Fibroblast of lung (primary cell): ENCODE data around the gene TIAM2. TPM values are rescaled to one million over a fixed set of nuclear protein-coding genes. Genes with fewer than 3 reads are reported as not detected.

Source experiments
- DNase-seq, 2 donors: peaks; one replicate each; pipeline versions ENCODE4 v3.0.0 to v3.0.0-alpha.2; 2010; ENCODE audit warnings: low read depth in 2 of 2
- H2AFZ ChIP-seq: 2 replicates; pipeline ENCODE4 v1.5.1; 2012; ENCODE audit warnings: low read length, control low read depth, inconsistent platforms
- H3K27ac ChIP-seq: 2 replicates; pipeline ENCODE4 v1.5.1; 2011; ENCODE audit warnings: low read length, control low read depth; ENCODE audit not compliant: insufficient read depth
- H3K27me3 ChIP-seq: 2 replicates; pipeline ENCODE4 v1.5.1; 2011; ENCODE audit warnings: mild to moderate bottlenecking, low read length; ENCODE audit not compliant: control insufficient read depth, insufficient read depth
- H3K36me3 ChIP-seq: 2 replicates; pipeline ENCODE4 v1.5.1; 2011; ENCODE audit warnings: low read length; ENCODE audit not compliant: control insufficient read depth, insufficient read depth
- H3K4me1 ChIP-seq: 2 replicates; pipeline ENCODE4 v1.5.1; 2011; ENCODE audit warnings: low read length; ENCODE audit not compliant: control insufficient read depth, insufficient read depth; ENCODE audit errors: extremely low read depth
- H3K4me2 ChIP-seq: 2 replicates; pipeline ENCODE4 v1.5.1; 2011; ENCODE audit warnings: low read length, control low read depth; ENCODE audit not compliant: insufficient read depth; ENCODE audit errors: extremely low read depth
- H3K4me3 ChIP-seq, 4 experiments: fragments of 200-600 bp in 1 of 4; sonication (generic) in 1 of 4; replicated peaks in 1 of 4; 2 replicates each; pipeline ENCODE4 v1.5.1; 2011 to 2016; ENCODE audit warnings: low read length in 4 of 4, low read depth in 3 of 4, mild to moderate bottlenecking in 3 of 4, control low read depth in 2 of 4, inconsistent platforms in 1 of 4, mixed read lengths in 1 of 4; ENCODE audit not compliant: insufficient read depth in 1 of 4; ENCODE audit errors: control extremely low read depth in 1 of 4
- H3K79me2 ChIP-seq: 2 replicates; pipeline ENCODE4 v1.5.1; 2012; ENCODE audit warnings: mild to moderate bottlenecking, low read length, inconsistent platforms; ENCODE audit not compliant: control insufficient read depth, insufficient read depth
- H3K9ac ChIP-seq: 2 replicates; pipeline ENCODE4 v1.5.1; 2011; ENCODE audit warnings: mild to moderate bottlenecking, low read length, control low read depth; ENCODE audit not compliant: insufficient read depth
- H3K9me3 ChIP-seq: 2 replicates; pipeline ENCODE4 v1.5.1; 2012; ENCODE audit warnings: low read depth, low read length; ENCODE audit not compliant: control insufficient read depth, insufficient read depth
- H4K20me1 ChIP-seq: 2 replicates; pipeline ENCODE4 v1.5.1; 2011; ENCODE audit warnings: low read length; ENCODE audit not compliant: control insufficient read depth, insufficient read depth; ENCODE audit errors: extremely low read depth
- CTCF ChIP-seq, 2 donors: IDR thresholded peaks in 1 of 2; conservative IDR thresholded peaks in 1 of 2; 1 replicate in 1 of 2; 2 replicates in 1 of 2; pipeline ENCODE4 v1.5.1; 2011 to 2012; ENCODE audit warnings: low read length in 2 of 2, control low read depth in 1 of 2, inconsistent platforms in 1 of 2, low read depth in 1 of 2, mild to moderate bottlenecking in 1 of 2
- EZH2 ChIP-seq: IDR thresholded peaks from 2 replicates; pipeline ENCODE4 v1.5.1; 2012; ENCODE audit warnings: low read length, control low read depth, mild to moderate bottlenecking; ENCODE audit errors: missing control alignments
- polyA plus RNA-seq, 2 donors: library from polyadenylated mRNA; depleted of rRNA in 1 of 2; stranded (reverse) in 1 of 2; unstranded in 1 of 2; fragments of >200 nt; gene quantifications; 2 replicates each; pipeline ENCODE4 v1.2.1, GENCODE V29; 2011 to 2012; ENCODE audit warnings: missing spikeins in 1 of 2
- total RNA-seq: library from RNA; depleted of rRNA; stranded (reverse); fragments of >200 nt; gene quantifications from 2 replicates; pipeline ENCODE4 v1.2.1, GENCODE V29; 2014

The TIAM2 gene
- total and polyA plus RNA-seq, 2 donors (not counting 1 experiment from before 2014, with no cell fraction given): 6.2 to 11.2 TPM

- H3K79me2 ChIP-seq: no peaks in the 10 kb centered on the region
- DNase-seq: peak; percentile 72 to 80
- peak overlapping the region; percentile 13 for H3K9ac ChIP-seq
- H3K4me3 ChIP-seq: no peak overlapping the region
- H3K4me1 ChIP-seq: peaks cover 8% of the 10 kb centered on the region
- H3K4me2 ChIP-seq: no peak overlapping the region
- H2AFZ ChIP-seq: no peak overlapping the region
- peaks cover 4% of the 10 kb centered on the region for H3K36me3 ChIP-seq
- no peaks in the 10 kb centered on the region for H3K27me3 ChIP-seq
- H4K20me1 ChIP-seq: no peaks in the 10 kb centered on the region
- peak; percentile 84 to 92 for TF ChIP-seq CTCF (conservative IDR thresholded peaks at IDR 0.05 in 1 of 2, IDR thresholded peaks at IDR 0.05 in 1 of 2; ENCODE audit: low read depth in 1 of 2, low read length in 2 of 2)
- TF ChIP-seq EZH2: no peak
- no peaks in the 10 kb centered on the region for H3K9me3 ChIP-seq
- peak overlapping the region; percentile 70 for H3K27ac ChIP-seq
Observed at GRCh38 chr6:155248008-155249001, 253.2 kb downstream of the TIAM2 start.

- no peak for DNase-seq
- H2AFZ ChIP-seq: no peak overlapping the region
- no peaks in the 10 kb centered on the region for H3K79me2 ChIP-seq
- no peaks in the 10 kb centered on the region for H3K27me3 ChIP-seq
- no peak overlapping the region for H3K4me3 ChIP-seq
- peaks cover 13% of the 10 kb centered on the region for H3K36me3 ChIP-seq
- no peak overlapping the region for H3K9ac ChIP-seq
- no peak overlapping the region for H3K4me2 ChIP-seq
- no peaks in the 10 kb centered on the region for H3K9me3 ChIP-seq
- H4K20me1 ChIP-seq: no peaks in the 10 kb centered on the region
- no peak overlapping the region for H3K27ac ChIP-seq
- peaks cover 8% of the 10 kb centered on the region for H3K4me1 ChIP-seq
- TF ChIP-seq CTCF (conservative IDR thresholded peaks at IDR 0.05 in 1 of 2, IDR thresholded peaks at IDR 0.05 in 1 of 2; ENCODE audit: low read depth in 1 of 2, low read length in 2 of 2): no peak
- TF ChIP-seq EZH2: no peak
Observed at GRCh38 chr6:155250701-155251381, 255.7 kb downstream of the TIAM2 start.

GRCh38 chr6:155252581-155252980 lies 257.5 kb downstream of the TIAM2 start:
- H3K4me2 ChIP-seq: no peak overlapping the region
- H3K27ac ChIP-seq: no peak overlapping the region
- no peaks in the 10 kb centered on the region for H4K20me1 ChIP-seq
- DNase-seq: no peak
- no peaks in the 10 kb centered on the region for H3K27me3 ChIP-seq
- H3K36me3 ChIP-seq: peaks cover 17% of the 10 kb centered on the region
- no peaks in the 10 kb centered on the region for H3K9me3 ChIP-seq
- H2AFZ ChIP-seq: no peak overlapping the region
- TF ChIP-seq EZH2: no peak
- TF ChIP-seq CTCF (conservative IDR thresholded peaks at IDR 0.05 in 1 of 2, IDR thresholded peaks at IDR 0.05 in 1 of 2; ENCODE audit: low read depth in 1 of 2, low read length in 2 of 2): no peak
- H3K79me2 ChIP-seq: no peaks in the 10 kb centered on the region
- peaks cover 7% of the 10 kb centered on the region for H3K4me1 ChIP-seq
- H3K9ac ChIP-seq: no peak overlapping the region
- no peak overlapping the region for H3K4me3 ChIP-seq
